GM12878 (cell line): ENCODE results near the gene CLEC12A. TPM values are rescaled to one million over a fixed set of nuclear protein-coding genes. Genes with fewer than 3 reads are reported as not detected.

Experiments used
- CUX1 ChIP-seq: IDR thresholded peaks from 2 replicates; pipeline ENCODE4 v1.6.1; 2012; ENCODE audit warnings: improper control_type of control experiment, low read depth, low read length; ENCODE audit not compliant: insufficient replicate concordance
- HCFC1 ChIP-seq: fragments of 150-350 bp; IDR thresholded peaks from 2 replicates; pipeline ENCODE4 v1.6.1; 2014; ENCODE audit warnings: low read length
- IKZF2 ChIP-seq, 2 experiments: fragments of 450-650 bp; IDR thresholded peaks; 2 replicates each; pipeline ENCODE4 v1.6.1; 2017; ENCODE audit warnings: mild to moderate bottlenecking in 2 of 2, moderate library complexity in 2 of 2
- MEF2B ChIP-seq: fragments of 450-650 bp; IDR thresholded peaks from 2 replicates; pipeline ENCODE4 v1.6.1; 2018; ENCODE audit warnings: mild to moderate bottlenecking, moderate library complexity; ENCODE audit not compliant: partially characterized antibody, poor library complexity, severe bottlenecking
- MTA3 ChIP-seq: IDR thresholded peaks from 2 replicates; pipeline ENCODE4 v1.6.1; 2012; ENCODE audit warnings: low read length, inconsistent platforms, borderline replicate concordance
- MYB ChIP-seq: fragments of 150-350 bp; IDR thresholded peaks from 2 replicates; pipeline ENCODE4 v1.6.1; 2014; ENCODE audit warnings: mild to moderate bottlenecking, low read depth, low read length, borderline replicate concordance
- POLR2AphosphoS5 ChIP-seq: IDR thresholded peaks from 2 replicates; pipeline ENCODE4 v1.6.1; 2011; ENCODE audit warnings: mild to moderate bottlenecking, low read length, inconsistent platforms
- RELB ChIP-seq: fragments of 450-650 bp; IDR thresholded peaks from 2 replicates; pipeline ENCODE4 v1.6.1; 2017; ENCODE audit warnings: low read depth, mild to moderate bottlenecking, moderate library complexity
- RFX5 ChIP-seq: IDR thresholded peaks from 2 replicates; pipeline ENCODE4 v1.6.1; 2011; ENCODE audit warnings: low read depth, low read length, improper control_type of control experiment
- SMAD1 ChIP-seq: fragments of 450-650 bp; IDR thresholded peaks from 2 replicates; pipeline ENCODE4 v1.6.1; 2018; ENCODE audit warnings: mild to moderate bottlenecking, low read depth; ENCODE audit not compliant: partially characterized antibody
- SREBF2 ChIP-seq: IDR thresholded peaks from 2 replicates; pipeline ENCODE4 v1.6.1; 2012; ENCODE audit warnings: mild to moderate bottlenecking, low read length
- SRF ChIP-seq, 2 experiments: IDR thresholded peaks; 2 replicates each; pipeline ENCODE4 v1.6.1; 2011; ENCODE audit warnings: low read depth in 2 of 2, low read length in 2 of 2, mild to moderate bottlenecking in 1 of 2, moderate library complexity in 1 of 2
- TBL1XR1 ChIP-seq: IDR thresholded peaks from 2 replicates; pipeline ENCODE4 v1.6.1; 2012; ENCODE audit warnings: low read depth, low read length, improper control_type of control experiment
- YY1 ChIP-seq: IDR thresholded peaks from 2 replicates; pipeline ENCODE4 v1.6.1; 2011; ENCODE audit warnings: low read depth, mild to moderate bottlenecking, low read length
- ZBTB11 ChIP-seq: fragments of 450-650 bp; formaldehyde crosslinking; IDR thresholded peaks from 2 replicates; pipeline ENCODE4 v1.5.0; 2022; ENCODE audit warnings: mild to moderate bottlenecking, missing genetic modification characterization
- ZBTB40 ChIP-seq: fragments of 450-650 bp; IDR thresholded peaks from 2 replicates; pipeline ENCODE4 v1.6.1; 2016; ENCODE audit warnings: mild to moderate bottlenecking, moderate library complexity, borderline replicate concordance
- polyA plus RNA-seq, 11 experiments: library from polyadenylated mRNA; depleted of rRNA in 4 of 11; unstranded in 6 of 11; stranded (reverse) in 5 of 11; fragments of >200 nt; fragmentation: Nextera tagmentation in 4 of 11; fragmentation: Illumina TruSeq in 1 of 11; extraction: Ambion mirVana in 4 of 11; extraction: Trizol in 1 of 11; gene quantifications; 1 replicate in 1 of 11; 2 replicates in 10 of 11; pipeline versions ENCODE4 v1.2.1 to v1.2.3, GENCODE V29; 2011 to 2016; ENCODE audit warnings: inconsistent platforms in 2 of 11, missing spikeins in 2 of 11, low read depth in 1 of 11
- total RNA-seq, 4 experiments: library from RNA; depleted of rRNA in 3 of 4; stranded (reverse); fragments of >200 nt in 3 of 4; fragmentation: Illumina TruSeq in 1 of 4; extraction: Trizol in 1 of 4; gene quantifications; 2 replicates each; pipeline versions ENCODE4 v1.2.1 to v1.2.3, GENCODE V29; 2013 to 2021

CLEC12A gene
- total and polyA plus RNA-seq, 10 of the 15 experiments (the other 5 are each of a cell fraction or from before 2014, with no cell fraction given), result 0.07 to 0.21 TPM; not detected in 8

GRCh38 chr12:9947674-9948073 is 23.5 kb upstream of the CLEC12A start (continued):
- no peak for TF ChIP-seq ZBTB11 (CRISPR knock-in tag)
- no peak for TF ChIP-seq SMAD1
- no peak for TF ChIP-seq SREBF2
- no peak for TF ChIP-seq ZBTB40
- TF ChIP-seq YY1, result no peak
- no peak for TF ChIP-seq MYB
- TF ChIP-seq TBL1XR1, result no peak
- no peak for TF ChIP-seq RFX5
- TF ChIP-seq HCFC1, result no peak
- no peak for TF ChIP-seq CUX1
- no peak for TF ChIP-seq MEF2B
- no peak for TF ChIP-seq SRF (IDR thresholded peaks at IDR 0.05; ENCODE audit: low read depth in 2 of 2, low read length in 2 of 2)
- no peak for TF ChIP-seq POLR2AphosphoS5
- TF ChIP-seq RELB, result no peak
- TF ChIP-seq MTA3, result no peak
- TF ChIP-seq IKZF2 (IDR thresholded peaks at IDR 0.05), result 0 out of 4 replicates have a peak, but pooled peaks have one; percentile 38 to 56
